OCI-LY1 (cell line): ENCODE measurements around the gene LIPT2.

Source experiments
- H2AFZ ChIP-seq: fragments of 200-600 bp; sonication (generic), shearing (Covaris generic); 2 replicates; pipeline ENCODE4 v1.6.0; 2014; ENCODE audit warnings: antibody characterized with exemption, mild to moderate bottlenecking, low read length
- H3F3A ChIP-seq: fragments of 200-600 bp; sonication (generic), shearing (Covaris generic); 2 replicates; pipeline ENCODE4 v1.6.0; 2014; ENCODE audit warnings: mild to moderate bottlenecking, antibody characterized with exemption, low read length, moderate library complexity; ENCODE audit not compliant: insufficient read depth
- H3K27ac ChIP-seq: fragments of 200-600 bp; sonication (generic); 2 replicates; pipeline ENCODE4 v1.5.1; 2014; ENCODE audit warnings: low read length, mixed run types, mild to moderate bottlenecking, low read depth; ENCODE audit not compliant: poor library complexity, severe bottlenecking
- H3K27me3 ChIP-seq: fragments of 200-600 bp; sonication (generic); 2 replicates; pipeline ENCODE4 v1.6.0; 2014; ENCODE audit warnings: antibody characterized with exemption, mild to moderate bottlenecking, low read length, moderate library complexity; ENCODE audit not compliant: insufficient read depth
- H3K36me3 ChIP-seq: fragments of 200-600 bp; sonication (generic); 2 replicates; pipeline ENCODE4 v1.6.1; 2014; ENCODE audit warnings: mild to moderate bottlenecking, antibody characterized with exemption, low read length, moderate library complexity, mixed read lengths; ENCODE audit not compliant: insufficient read depth
- H3K4me1 ChIP-seq: fragments of 200-600 bp; sonication (generic); 2 replicates; pipeline ENCODE4 v1.5.1; 2014; ENCODE audit warnings: mild to moderate bottlenecking, low read length, moderate library complexity; ENCODE audit not compliant: insufficient read depth, severe bottlenecking
- H3K4me2 ChIP-seq: fragments of 200-600 bp; sonication (generic), shearing (Covaris generic); 2 replicates; pipeline ENCODE4 v1.6.1; 2014; ENCODE audit warnings: low read length
- H3K4me3 ChIP-seq: fragments of 200-600 bp; sonication (generic); 2 replicates; pipeline ENCODE4 v1.5.1; 2014; ENCODE audit warnings: low read length, low read depth, mild to moderate bottlenecking, mixed read lengths; ENCODE audit not compliant: poor library complexity, severe bottlenecking
- H3K79me2 ChIP-seq: fragments of 200-600 bp; shearing (Covaris generic); 2 replicates; pipeline ENCODE4 v1.6.1; 2016; ENCODE audit warnings: mixed run types, low read length, mixed read lengths; ENCODE audit not compliant: insufficient read depth
- H3K9ac ChIP-seq: fragments of 200-600 bp; sonication (generic), shearing (Covaris generic); 2 replicates; pipeline ENCODE4 v1.6.1; 2014; ENCODE audit warnings: mild to moderate bottlenecking, low read length, mixed read lengths
- H3K9me2 ChIP-seq: fragments of 200-600 bp; sonication (generic), shearing (Covaris generic); 2 replicates; pipeline ENCODE4 v1.6.1; 2014; ENCODE audit warnings: low read depth, mild to moderate bottlenecking, low read length, mixed read lengths
- H3K9me3 ChIP-seq: fragments of 200-600 bp; shearing (Covaris generic); 2 replicates; pipeline ENCODE4 v1.6.1; 2014; ENCODE audit warnings: low read length, mixed read lengths
- H4K20me1 ChIP-seq: fragments of 200-600 bp; sonication (generic), shearing (Covaris generic); 2 replicates; pipeline ENCODE4 v1.6.0; 2016; ENCODE audit warnings: mild to moderate bottlenecking, low read length; ENCODE audit not compliant: insufficient read depth
- EZH2 ChIP-seq: fragments of 200-600 bp; sonication (generic), shearing (Covaris generic); IDR thresholded peaks from 2 replicates; pipeline ENCODE4 v1.8.0; 2017; ENCODE audit warnings: borderline replicate concordance, mixed run types, mild to moderate bottlenecking, antibody characterized with exemption, low read length, moderate library complexity, mixed read lengths
- TF ChIP-seq, protein P1 (sequence below): fragments of 200-600 bp; sonication (generic), shearing (Covaris generic); IDR thresholded peaks from 2 replicates; pipeline ENCODE4 v1.5.1; 2017; ENCODE audit warnings: mild to moderate bottlenecking, antibody characterized with exemption, low read length, moderate library complexity, mixed read lengths

The LIPT2 gene

DNA sequence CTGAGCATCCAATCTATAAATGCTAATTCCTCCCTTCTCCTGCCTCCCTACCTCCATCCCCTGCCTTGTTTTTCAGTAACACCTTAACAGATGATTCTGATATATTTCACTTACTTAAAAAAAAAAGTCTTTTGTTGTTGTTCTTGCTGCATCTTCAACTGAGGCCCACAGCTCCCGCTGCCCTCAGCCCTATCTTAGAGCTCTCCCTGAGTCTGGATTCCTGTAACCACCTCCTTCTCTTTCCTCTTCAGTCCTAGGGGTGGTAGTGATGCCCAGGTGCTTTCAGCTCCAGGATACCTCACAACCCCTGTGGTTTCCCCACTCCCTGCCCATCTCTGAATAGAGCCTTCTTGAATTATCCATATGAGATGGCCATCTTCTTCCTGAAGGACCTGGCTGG is 22.5 kb downstream of the LIPT2 start:
- TF ChIP-seq, protein P1, sequence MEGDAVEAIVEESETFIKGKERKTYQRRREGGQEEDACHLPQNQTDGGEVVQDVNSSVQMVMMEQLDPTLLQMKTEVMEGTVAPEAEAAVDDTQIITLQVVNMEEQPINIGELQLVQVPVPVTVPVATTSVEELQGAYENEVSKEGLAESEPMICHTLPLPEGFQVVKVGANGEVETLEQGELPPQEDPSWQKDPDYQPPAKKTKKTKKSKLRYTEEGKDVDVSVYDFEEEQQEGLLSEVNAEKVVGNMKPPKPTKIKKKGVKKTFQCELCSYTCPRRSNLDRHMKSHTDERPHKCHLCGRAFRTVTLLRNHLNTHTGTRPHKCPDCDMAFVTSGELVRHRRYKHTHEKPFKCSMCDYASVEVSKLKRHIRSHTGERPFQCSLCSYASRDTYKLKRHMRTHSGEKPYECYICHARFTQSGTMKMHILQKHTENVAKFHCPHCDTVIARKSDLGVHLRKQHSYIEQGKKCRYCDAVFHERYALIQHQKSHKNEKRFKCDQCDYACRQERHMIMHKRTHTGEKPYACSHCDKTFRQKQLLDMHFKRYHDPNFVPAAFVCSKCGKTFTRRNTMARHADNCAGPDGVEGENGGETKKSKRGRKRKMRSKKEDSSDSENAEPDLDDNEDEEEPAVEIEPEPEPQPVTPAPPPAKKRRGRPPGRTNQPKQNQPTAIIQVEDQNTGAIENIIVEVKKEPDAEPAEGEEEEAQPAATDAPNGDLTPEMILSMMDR: no peak
- TF ChIP-seq EZH2: no peak
- H3K9me3 ChIP-seq: no peaks in the 10 kb centered on the region
- H3K27me3 ChIP-seq: no peaks in the 10 kb centered on the region

DNA sequence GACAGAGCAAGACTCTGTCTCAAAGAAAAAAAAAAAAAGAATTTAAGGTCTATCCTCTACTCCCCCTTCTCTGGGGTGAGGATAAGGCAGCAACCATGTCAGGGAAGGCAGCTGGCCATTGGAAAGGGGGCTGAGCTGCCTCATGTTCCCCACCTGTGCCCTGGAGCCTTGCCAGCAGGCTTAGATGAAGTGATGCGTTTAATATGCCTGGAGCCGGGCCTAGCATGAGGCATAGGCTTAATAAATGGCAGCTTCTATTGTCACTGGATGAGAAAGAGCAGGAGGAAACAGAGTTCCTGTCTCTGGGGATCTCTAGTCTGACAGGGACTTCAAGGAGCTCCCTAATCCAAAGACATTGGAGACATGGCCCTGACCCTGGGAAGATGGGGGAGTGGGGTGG is 23.0 kb downstream of the LIPT2 start:
- H3K79me2 ChIP-seq: no peaks in the 10 kb centered on the region
- H3K4me2 ChIP-seq: no peak overlapping the region
- no peak overlapping the region for H2AFZ ChIP-seq
- TF ChIP-seq, protein P1: no peak
- no peak for TF ChIP-seq EZH2
- no peaks in the 10 kb centered on the region for H3K9me2 ChIP-seq
- no peaks in the 10 kb centered on the region for H3F3A ChIP-seq
- no peaks in the 10 kb centered on the region for H3K9me3 ChIP-seq
- H3K36me3 ChIP-seq: no peaks in the 10 kb centered on the region
- no peaks in the 10 kb centered on the region for H3K27me3 ChIP-seq
- no peak overlapping the region for H3K4me3 ChIP-seq
- H3K9ac ChIP-seq: no peak overlapping the region
- H3K27ac ChIP-seq: no peak overlapping the region
- no peaks in the 10 kb centered on the region for H4K20me1 ChIP-seq
- no peaks in the 10 kb centered on the region for H3K4me1 ChIP-seq

More for the DNA sequence above, 22.5 kb downstream of the LIPT2 start:
- Histone ChIP-seq H3F3A (no peaks in the 10 kb centered on the region), H2AFZ (no peak overlapping the region), H3K79me2 (no peaks in the 10 kb centered on the region), H3K36me3 (no peaks in the 10 kb centered on the region), H3K4me1 (no peaks in the 10 kb centered on the region), H3K4me3 (no peak overlapping the region), H3K9me2 (no peaks in the 10 kb centered on the region), H4K20me1 (no peaks in the 10 kb centered on the region), H3K9ac (no peak overlapping the region), H3K4me2 (no peak overlapping the region), H3K27ac (no peak overlapping the region)

DNA sequence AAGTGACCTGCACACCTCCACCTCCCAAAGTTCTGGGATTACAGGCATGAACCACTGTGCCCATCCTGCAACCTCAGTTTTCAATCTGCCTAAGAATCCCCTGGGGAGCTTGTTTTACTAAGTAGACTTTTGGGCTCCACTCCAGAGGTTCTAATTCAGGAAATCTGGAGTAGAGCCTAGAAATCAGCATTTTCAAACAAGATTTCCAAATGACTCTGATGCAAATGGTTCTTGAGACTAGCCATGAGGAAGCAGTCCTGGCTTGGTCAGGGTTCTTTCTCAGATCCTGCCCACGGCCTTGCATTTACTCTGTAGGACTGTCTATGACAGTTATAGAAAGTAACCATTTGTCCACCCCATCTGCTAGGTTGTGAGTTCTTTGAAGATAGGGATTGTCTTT is 24.6 kb downstream of the LIPT2 start:
- no peaks in the 10 kb centered on the region for H3K36me3 ChIP-seq
- H3K4me1 ChIP-seq: no peaks in the 10 kb centered on the region
- TF ChIP-seq EZH2: no peak
- TF ChIP-seq, protein P1: no peak
- no peaks in the 10 kb centered on the region for H3K27me3 ChIP-seq
- H3K4me3 ChIP-seq: no peak overlapping the region
- H3K79me2 ChIP-seq: no peaks in the 10 kb centered on the region
- no peak overlapping the region for H3K27ac ChIP-seq
- H3F3A ChIP-seq: no peaks in the 10 kb centered on the region
- no peak overlapping the region for H3K4me2 ChIP-seq
- no peak overlapping the region for H3K9ac ChIP-seq
- no peaks in the 10 kb centered on the region for H3K9me2 ChIP-seq
- no peak overlapping the region for H2AFZ ChIP-seq
- H3K9me3 ChIP-seq: no peaks in the 10 kb centered on the region
- no peaks in the 10 kb centered on the region for H4K20me1 ChIP-seq
